Small intestine (tissue), 7 donors: ENCODE data around the gene OR7G2. TPM values are rescaled to one million over a fixed set of nuclear protein-coding genes. Genes with fewer than 3 reads are reported as not detected.
A peak's percentile ranks its signal among the peaks of the same experiment; 100 is the strongest.

Source experiments
- DNase-seq, 2 donors: peaks; one replicate each; pipeline versions ENCODE4 v3.0.0 to v3.0.0-alpha.2; 2013
- FAIRE-seq: peaks from 2 replicates; lab custom pipeline; 2012; peaks lifted over from hg19 to GRCh38; lab: Jason Lieb, UNC
- H3K27ac ChIP-seq, 3 donors: one replicate each; pipeline ENCODE4 v1.5.1; 2013; ENCODE audit warnings: low read length in 2 of 3, mild to moderate bottlenecking in 2 of 3, control low read depth in 1 of 3, inconsistent platforms in 1 of 3, low read depth in 1 of 3, moderate library complexity in 1 of 3
- H3K27me3 ChIP-seq, 3 donors: one replicate each; pipeline ENCODE4 v1.6.1; 2013; ENCODE audit warnings: low read length in 3 of 3, inconsistent platforms in 1 of 3; ENCODE audit not compliant: control insufficient read depth in 3 of 3, insufficient read depth in 3 of 3
- H3K36me3 ChIP-seq, 3 donors: one replicate each; pipeline ENCODE4 v1.6.1; 2013; ENCODE audit warnings: low read length in 3 of 3, inconsistent platforms in 1 of 3, low read depth in 1 of 3, mild to moderate bottlenecking in 1 of 3, moderate library complexity in 1 of 3; ENCODE audit not compliant: control insufficient read depth in 3 of 3, insufficient read depth in 2 of 3
- H3K4me1 ChIP-seq, 3 donors: one replicate each; pipeline ENCODE4 v1.6.1; 2013; ENCODE audit warnings: low read length in 2 of 3, inconsistent platforms in 1 of 3, low read depth in 1 of 3, mild to moderate bottlenecking in 1 of 3, moderate library complexity in 1 of 3; ENCODE audit not compliant: control insufficient read depth in 3 of 3, insufficient read depth in 2 of 3
- H3K4me3 ChIP-seq, 3 donors: one replicate each; pipeline ENCODE4 v1.5.1; 2013; ENCODE audit warnings: low read length in 3 of 3, control low read depth in 1 of 3, inconsistent platforms in 1 of 3, low read depth in 1 of 3, mild to moderate bottlenecking in 1 of 3, moderate library complexity in 1 of 3
- H3K9me3 ChIP-seq, 2 donors: one replicate each; pipeline ENCODE4 v1.6.1; 2013; ENCODE audit warnings: low read depth in 1 of 2, low read length in 1 of 2; ENCODE audit not compliant: control insufficient read depth in 2 of 2, insufficient read depth in 1 of 2
- WGBS, 3 donors: extraction: QIAGEN DNeasy Blood & Tissue Kit; methylation state at CpG; one replicate each; pipeline ENCODE4 v1.1.7; 2013; 5-methylcytosine and 5-hydroxymethylcytosine counted together
- polyA plus RNA-seq, 4 donors: library from polyadenylated mRNA; stranded (reverse) in 3 of 4; unstranded in 1 of 4; fragments of 200-250 nt in 3 of 4; fragments of 120-200 nt in 1 of 4; gene quantifications; one replicate each; pipeline versions ENCODE4 v1.2.1 to v1.2.3, GENCODE V29; 2013
- donor health status: healthy with polysubstance abuse.
- donor health status: control.
- donor health status: control.
- donor health status: Bipolar disorder and iron deficiency.
- donor health status: healthy.

OR7G2 gene
- polyA plus RNA-seq, 4 donors = not detected

GRCh38 chr19:9144920-9145319 is 37.6 kb upstream of the OR7G2 start:
- Histone ChIP-seq H3K4me3 (no peak overlapping the region), H3K4me1 (peaks cover 0 to 2% (median 2%) of the 10 kb centered on the region in 3 donors), H3K36me3 (peaks cover 0 to 26% (median 2%) of the 10 kb centered on the region in 3 donors), H3K27me3 (no peaks in the 10 kb centered on the region), H3K9me3 (peaks cover 2 to 47% of the 10 kb centered on the region in 2 donors), H3K27ac (no peak overlapping the region)
- WGBS, 3 donors = 98 to 99% (median 99%) methylated on average over 5 of the region's 5 CpGs
- DNase-seq = no peak
- FAIRE-seq = no peak

- peaks cover 0 to 4% (median 2%) of the 10 kb centered on the region in 3 donors for H3K4me1 ChIP-seq
- DNase-seq (peak; percentile 95 to 97), FAIRE-seq (no peak)
- peaks cover 0 to 7% (median 0%) of the 10 kb centered on the region in 3 donors for H3K36me3 ChIP-seq
- H3K27me3 ChIP-seq = no peaks in the 10 kb centered on the region
- peaks cover 2 to 11% of the 10 kb centered on the region in 2 donors for H3K9me3 ChIP-seq
- peak within 1 kb of the TSS; percentile 45 to 86 (median 62) for H3K27ac ChIP-seq
- 0% methylated on average over 43 of the region's 43 CpGs for WGBS, 3 donors
- H3K4me3 ChIP-seq = peak within 1 kb of the TSS; percentile 67 to 94 (median 88)
Observed at GRCh38 chr19:9140159-9140874, 33.0 kb upstream of the OR7G2 start, which contains the start of gene ZNF317. Gene ZNF317 (plus strand): TSS chr19:9140397. CDS start chr19:9156017, 15,620 bp downstream.

GRCh38 chr19:9139609-9140158 is 32.4 kb upstream of the OR7G2 start:
- DNase-seq = no peak
- H3K9me3 ChIP-seq = peaks cover 0 to 4% of the 10 kb centered on the region in 2 donors
- no peaks in the 10 kb centered on the region for H3K27me3 ChIP-seq
- no peak for FAIRE-seq
- H3K4me3 ChIP-seq = peak overlapping the region; percentile 12 to 94 (median 88)
- H3K4me1 ChIP-seq = peaks cover 0 to 4% (median 2%) of the 10 kb centered on the region in 3 donors
- peaks cover 0 to 2% (median 0%) of the 10 kb centered on the region in 3 donors for H3K36me3 ChIP-seq
- H3K27ac ChIP-seq = no peak overlapping the region
- 30 to 32% (median 32%) methylated on average over 8 of the region's 8 CpGs for whole genome bisulfite sequencing, 3 donors

- Histone ChIP-seq H3K4me3 (no peak overlapping the region), H3K36me3 (no peaks in the 10 kb centered on the region), H3K27ac (no peak overlapping the region), H3K9me3 (no peaks in the 10 kb centered on the region), H3K27me3 (no peaks in the 10 kb centered on the region), H3K4me1 (no peaks in the 10 kb centered on the region)
- DNase-seq (no peak), FAIRE-seq (no peak)
- WGBS, 3 donors = 56 to 70% (median 61%) methylated on average over 5 of the region's 5 CpGs
Observed at GRCh38 chr19:9132422-9132821, 25.1 kb upstream of the OR7G2 start.

GRCh38 chr19:9130965-9131364 is 23.7 kb upstream of the OR7G2 start:
- Histone ChIP-seq H3K4me3 (no peak overlapping the region), H3K27ac (no peak overlapping the region), H3K4me1 (no peaks in the 10 kb centered on the region), H3K36me3 (no peaks in the 10 kb centered on the region), H3K27me3 (no peaks in the 10 kb centered on the region), H3K9me3 (no peaks in the 10 kb centered on the region)
- WGBS, 3 donors = 49 to 88% (median 81%) methylated on average over 1 of the region's 1 CpG
- FAIRE-seq (no peak), DNase-seq (no peak)

GRCh38 chr19:9128171-9128570 is 20.9 kb upstream of the OR7G2 start:
- H3K36me3 ChIP-seq = no peaks in the 10 kb centered on the region
- no peaks in the 10 kb centered on the region for H3K4me1 ChIP-seq
- FAIRE-seq (no peak), DNase-seq (no peak)
- H3K27ac ChIP-seq = no peak overlapping the region
- WGBS, 3 donors = 44 to 62% (median 61%) methylated on average over 3 of the region's 3 CpGs
- H3K27me3 ChIP-seq = no peaks in the 10 kb centered on the region
- H3K4me3 ChIP-seq = no peak overlapping the region
- no peaks in the 10 kb centered on the region for H3K9me3 ChIP-seq

GRCh38 chr19:9126900-9127405 is 19.7 kb upstream of the OR7G2 start, which contains the start of gene OR7G3:
Gene OR7G3 (minus strand): TSS chr19:9126950. CDS start chr19:9126950, 0 bp downstream.
- no peaks in the 10 kb centered on the region for H3K27me3 ChIP-seq
- FAIRE-seq (no peak), DNase-seq (no peak)
- WGBS, 3 donors = 65 to 80% (median 73%) methylated on average over 1 of the region's 1 CpG
- H3K36me3 ChIP-seq = no peaks in the 10 kb centered on the region
- no peaks in the 10 kb centered on the region for H3K4me1 ChIP-seq
- no peaks in the 10 kb centered on the region for H3K9me3 ChIP-seq
- H3K4me3 ChIP-seq = no peak within 1 kb of the TSS
- H3K27ac ChIP-seq = no peak within 1 kb of the TSS

- Histone ChIP-seq H3K27ac (no peak overlapping the region), H3K36me3 (no peaks in the 10 kb centered on the region), H3K4me3 (no peak overlapping the region), H3K9me3 (no peaks in the 10 kb centered on the region), H3K4me1 (no peaks in the 10 kb centered on the region), H3K27me3 (peaks cover 0 to 2% (median 0%) of the 10 kb centered on the region in 3 donors)
- FAIRE-seq (no peak), DNase-seq (no peak)
- 45 to 53% (median 53%) methylated on average over 5 of the region's 5 CpGs for WGBS, 3 donors
Observed at GRCh38 chr19:9116547-9116946, 9.3 kb upstream of the OR7G2 start.
